TTC549 (cell line): ENCODE measurements around the gene MON2.
"Not testable (repeated sequence)": the region's sequence is repeated elsewhere in the genome, so short reads cannot be mapped to it uniquely, and the experiment has no call there.

Source experiments
- FAIRE-seq: peaks from 2 replicates; lab custom pipeline; 2012; peaks lifted over from hg19 to GRCh38; lab: Jason Lieb, UNC

The MON2 gene

GRCh38 chr12:62481843-62482540 lies 15.4 kb downstream of the MON2 start:
- FAIRE-seq = no peak

- FAIRE-seq = no peak
Measured at GRCh38 chr12:62482769-62483168, 16.1 kb downstream of the MON2 start.

- no peak for FAIRE-seq
Measured at GRCh38 chr12:62484233-62484632, 17.6 kb downstream of the MON2 start.

GRCh38 chr12:62505786-62506185 lies 39.2 kb downstream of the MON2 start:
- no peak for FAIRE-seq

- FAIRE-seq = no peak
Measured at GRCh38 chr12:62512901-62513300, 46.3 kb downstream of the MON2 start.

- not testable (repeated sequence) for FAIRE-seq
Measured at GRCh38 chr12:62514080-62514479, 47.5 kb downstream of the MON2 start.

GRCh38 chr12:62516927-62517326 lies 50.3 kb downstream of the MON2 start:
- no peak for FAIRE-seq

- FAIRE-seq = no peak
Measured at GRCh38 chr12:62517887-62518286, 51.3 kb downstream of the MON2 start.

GRCh38 chr12:62519043-62519442 lies 52.4 kb downstream of the MON2 start:
- FAIRE-seq = no peak

GRCh38 chr12:62520361-62520760 lies 53.7 kb downstream of the MON2 start:
- no peak for FAIRE-seq

- no peak for FAIRE-seq
Measured at GRCh38 chr12:62522984-62523383, 56.4 kb downstream of the MON2 start.

GRCh38 chr12:62523619-62524018 lies 57.0 kb downstream of the MON2 start:
- no peak for FAIRE-seq

GRCh38 chr12:62525271-62525670 lies 58.6 kb downstream of the MON2 start:
- FAIRE-seq = no peak

- FAIRE-seq = no peak
Measured at GRCh38 chr12:62530596-62530995, 64.0 kb downstream of the MON2 start.

GRCh38 chr12:62532333-62532732 lies 65.7 kb downstream of the MON2 start:
- FAIRE-seq = no peak

GRCh38 chr12:62533087-62533754 lies 66.6 kb downstream of the MON2 start:
- no peak for FAIRE-seq

- no peak for FAIRE-seq
Measured at GRCh38 chr12:62533755-62534107, 67.1 kb downstream of the MON2 start.

GRCh38 chr12:62536546-62536945 lies 69.9 kb downstream of the MON2 start:
- no peak for FAIRE-seq

GRCh38 chr12:62537551-62537950 lies 70.9 kb downstream of the MON2 start:
- FAIRE-seq = no peak

- no peak for FAIRE-seq
Measured at GRCh38 chr12:62540354-62540753, 73.7 kb downstream of the MON2 start.

- no peak for FAIRE-seq
Measured at GRCh38 chr12:62542814-62543213, 76.2 kb downstream of the MON2 start.

GRCh38 chr12:62543324-62543723 lies 76.7 kb downstream of the MON2 start:
- FAIRE-seq = no peak

GRCh38 chr12:62543741-62544140 lies 77.1 kb downstream of the MON2 start:
- no peak for FAIRE-seq

- no peak for FAIRE-seq
Measured at GRCh38 chr12:62552906-62553556, 86.4 kb downstream of the MON2 start.
